GM23338 (cell line): Measurements from ENCODE around the gene ALKBH8. TPM values are rescaled to one million over a fixed set of nuclear protein-coding genes. Genes with fewer than 3 reads are reported as not detected.
"Not testable (repeated sequence)": the region's sequence is repeated elsewhere in the genome, so short reads cannot be mapped to it uniquely, and the experiment has no call there.

Experiments
- ATAC-seq: fragments of 200-7000 bp; cut with Tn5 transposase; 3 replicates; pipeline ENCODE4 v1.9.1; 2020
- DNase-seq: peaks from one replicate; pipeline ENCODE4 v3.0.0-alpha.2; 2015; ENCODE audit warnings: low spot score
- H2AFZ ChIP-seq: fragments of 200-600 bp; sonication (generic); 2 replicates; pipeline ENCODE4 v1.8.0; 2016; ENCODE audit warnings: antibody characterized with exemption, mild to moderate bottlenecking, moderate library complexity
- H3F3A ChIP-seq: fragments of 200-600 bp; sonication (generic); replicated peaks from 2 replicates; pipeline ENCODE4 v1.8.0; 2017; ENCODE audit warnings: antibody characterized with exemption, mixed run types, low read depth
- H3K27ac ChIP-seq: fragments of 200-600 bp; sonication (generic); 2 replicates; pipeline ENCODE4 v1.6.1; 2016; ENCODE audit warnings: low read depth
- H3K27me3 ChIP-seq: fragments of 200-600 bp; sonication (generic); 2 replicates; pipeline ENCODE4 v1.8.0; 2016; ENCODE audit warnings: mild to moderate bottlenecking, mixed run types, moderate library complexity; ENCODE audit not compliant: insufficient read depth
- H3K36me3 ChIP-seq: fragments of 200-600 bp; sonication (generic); 2 replicates; pipeline ENCODE4 v1.8.0; 2016; ENCODE audit warnings: mild to moderate bottlenecking; ENCODE audit not compliant: insufficient read depth
- H3K4me1 ChIP-seq: fragments of 200-600 bp; sonication (generic); 2 replicates; pipeline ENCODE4 v1.8.0; 2016; ENCODE audit warnings: mild to moderate bottlenecking, moderate library complexity; ENCODE audit not compliant: insufficient read depth
- H3K4me2 ChIP-seq: fragments of 200-600 bp; sonication (generic); 2 replicates; pipeline ENCODE4 v1.7.1; 2017; ENCODE audit warnings: mixed run types
- H3K4me3 ChIP-seq: fragments of 200-600 bp; sonication (generic); 2 replicates; pipeline ENCODE4 v1.6.1; 2016; ENCODE audit warnings: mixed run types
- H3K79me2 ChIP-seq: fragments of 200-600 bp; sonication (generic); replicated peaks from 2 replicates; pipeline ENCODE4 v1.8.0; 2017; ENCODE audit warnings: mild to moderate bottlenecking; ENCODE audit not compliant: insufficient read depth
- H3K9me2 ChIP-seq: fragments of 200-600 bp; sonication (generic); 2 replicates; pipeline ENCODE4 v1.8.0; 2017; ENCODE audit not compliant: insufficient read depth
- H4K20me1 ChIP-seq: fragments of 200-600 bp; sonication (generic); replicated peaks from 2 replicates; pipeline ENCODE4 v1.8.0; 2017; ENCODE audit warnings: mild to moderate bottlenecking; ENCODE audit not compliant: insufficient read depth
- H3K27ac Mint-ChIP-seq: 2 replicates; pipeline ENCODE4 v1.8.0; 2020; ENCODE audit warnings: inconsistent platforms, mild to moderate bottlenecking, moderate library complexity, mixed read lengths
- H3K27me3 Mint-ChIP-seq: 3 replicates; pipeline ENCODE4 v1.8.0; 2022; ENCODE audit warnings: low read depth, mild to moderate bottlenecking, moderate library complexity, mixed read lengths, inconsistent platforms; ENCODE audit not compliant: insufficient read depth, poor library complexity
- H3K36me3 Mint-ChIP-seq: 3 replicates; pipeline ENCODE4 v1.8.0; 2021; ENCODE audit warnings: low read depth, mild to moderate bottlenecking, inconsistent platforms, moderate library complexity, mixed read lengths
- H3K4me1 Mint-ChIP-seq: 3 replicates; pipeline ENCODE4 v1.8.0; 2020; ENCODE audit warnings: mild to moderate bottlenecking, inconsistent platforms, mixed read lengths
- H3K4me3 Mint-ChIP-seq: 3 replicates; pipeline ENCODE4 v1.8.0; 2021; ENCODE audit warnings: moderate library complexity, mild to moderate bottlenecking, inconsistent platforms, mixed read lengths
- H3K9me3 Mint-ChIP-seq: 3 replicates; pipeline ENCODE4 v1.8.0; 2020; ENCODE audit warnings: moderate library complexity, mild to moderate bottlenecking, inconsistent platforms, mixed read lengths
- ZNF331 ChIP-seq: fragments of 250-450 bp; sonication (Bioruptor Pico); IDR thresholded peaks from 2 replicates; pipeline ENCODE4 v1.5.0; 2020; ENCODE audit warnings: low read depth, mild to moderate bottlenecking, moderate library complexity
- polyA plus RNA-seq: library from polyadenylated mRNA; unstranded; fragments of >200 nt; fragmentation: Nextera tagmentation; extraction: Ambion mirVana; gene quantifications from 2 replicates; pipeline ENCODE4 v1.2.1, GENCODE V29; 2016
- total RNA-seq: library from RNA; depleted of rRNA; stranded (reverse); fragments of >200 nt; shearing (Covaris generic); gene quantifications from 2 replicates; pipeline ENCODE4 v1.2.3, GENCODE V29; 2014
- TF ChIP-seq, protein P1 (sequence below), 2 experiments: fragments of 200-600 bp in 1 of 2; sonication (generic) in 1 of 2; conservative IDR thresholded peaks; 2 replicates each; pipeline versions ENCODE4 v1.5.1 to v1.6.1; 2016 to 2017; ENCODE audit warnings: antibody characterized with exemption in 2 of 2, low read depth in 2 of 2, mild to moderate bottlenecking in 2 of 2, moderate library complexity in 1 of 2
- TF ChIP-seq, protein P2 (sequence below): fragments of 250-450 bp; sonication (Bioruptor Pico); IDR thresholded peaks from 2 replicates; pipeline ENCODE4 v1.5.0; 2020; ENCODE audit warnings: mild to moderate bottlenecking, moderate library complexity

Gene ALKBH8
- total and polyA plus RNA-seq, 2 experiments from 2014 or later, result 8.9 to 14.2 TPM

DNA sequence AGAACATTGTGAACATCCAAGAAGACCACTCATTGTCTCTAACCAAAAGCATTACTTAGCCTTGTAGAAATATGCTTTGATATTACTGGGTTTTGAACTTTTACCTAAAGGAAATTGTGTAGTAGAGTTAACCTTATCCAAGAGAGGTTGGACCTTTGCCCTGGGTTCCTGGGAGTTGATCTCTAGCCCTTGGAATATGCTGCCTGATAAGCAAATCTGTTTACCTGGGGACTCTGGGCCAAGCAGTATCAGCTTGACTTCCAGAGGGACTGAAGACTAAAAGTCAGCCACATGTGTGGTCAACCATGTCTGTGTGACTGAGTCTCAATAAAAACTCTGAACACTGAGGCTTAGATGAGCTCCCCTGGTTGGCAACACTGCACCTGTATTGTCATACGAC, 63.8 kb downstream of the ALKBH8 start (continued):
- TF ChIP-seq, protein P1, sequence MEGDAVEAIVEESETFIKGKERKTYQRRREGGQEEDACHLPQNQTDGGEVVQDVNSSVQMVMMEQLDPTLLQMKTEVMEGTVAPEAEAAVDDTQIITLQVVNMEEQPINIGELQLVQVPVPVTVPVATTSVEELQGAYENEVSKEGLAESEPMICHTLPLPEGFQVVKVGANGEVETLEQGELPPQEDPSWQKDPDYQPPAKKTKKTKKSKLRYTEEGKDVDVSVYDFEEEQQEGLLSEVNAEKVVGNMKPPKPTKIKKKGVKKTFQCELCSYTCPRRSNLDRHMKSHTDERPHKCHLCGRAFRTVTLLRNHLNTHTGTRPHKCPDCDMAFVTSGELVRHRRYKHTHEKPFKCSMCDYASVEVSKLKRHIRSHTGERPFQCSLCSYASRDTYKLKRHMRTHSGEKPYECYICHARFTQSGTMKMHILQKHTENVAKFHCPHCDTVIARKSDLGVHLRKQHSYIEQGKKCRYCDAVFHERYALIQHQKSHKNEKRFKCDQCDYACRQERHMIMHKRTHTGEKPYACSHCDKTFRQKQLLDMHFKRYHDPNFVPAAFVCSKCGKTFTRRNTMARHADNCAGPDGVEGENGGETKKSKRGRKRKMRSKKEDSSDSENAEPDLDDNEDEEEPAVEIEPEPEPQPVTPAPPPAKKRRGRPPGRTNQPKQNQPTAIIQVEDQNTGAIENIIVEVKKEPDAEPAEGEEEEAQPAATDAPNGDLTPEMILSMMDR (conservative IDR thresholded peaks at IDR 0.05; ENCODE audit: low read depth in 2 of 2), result no peak
- no peak for TF ChIP-seq ZNF331
- TF ChIP-seq, protein P2, sequence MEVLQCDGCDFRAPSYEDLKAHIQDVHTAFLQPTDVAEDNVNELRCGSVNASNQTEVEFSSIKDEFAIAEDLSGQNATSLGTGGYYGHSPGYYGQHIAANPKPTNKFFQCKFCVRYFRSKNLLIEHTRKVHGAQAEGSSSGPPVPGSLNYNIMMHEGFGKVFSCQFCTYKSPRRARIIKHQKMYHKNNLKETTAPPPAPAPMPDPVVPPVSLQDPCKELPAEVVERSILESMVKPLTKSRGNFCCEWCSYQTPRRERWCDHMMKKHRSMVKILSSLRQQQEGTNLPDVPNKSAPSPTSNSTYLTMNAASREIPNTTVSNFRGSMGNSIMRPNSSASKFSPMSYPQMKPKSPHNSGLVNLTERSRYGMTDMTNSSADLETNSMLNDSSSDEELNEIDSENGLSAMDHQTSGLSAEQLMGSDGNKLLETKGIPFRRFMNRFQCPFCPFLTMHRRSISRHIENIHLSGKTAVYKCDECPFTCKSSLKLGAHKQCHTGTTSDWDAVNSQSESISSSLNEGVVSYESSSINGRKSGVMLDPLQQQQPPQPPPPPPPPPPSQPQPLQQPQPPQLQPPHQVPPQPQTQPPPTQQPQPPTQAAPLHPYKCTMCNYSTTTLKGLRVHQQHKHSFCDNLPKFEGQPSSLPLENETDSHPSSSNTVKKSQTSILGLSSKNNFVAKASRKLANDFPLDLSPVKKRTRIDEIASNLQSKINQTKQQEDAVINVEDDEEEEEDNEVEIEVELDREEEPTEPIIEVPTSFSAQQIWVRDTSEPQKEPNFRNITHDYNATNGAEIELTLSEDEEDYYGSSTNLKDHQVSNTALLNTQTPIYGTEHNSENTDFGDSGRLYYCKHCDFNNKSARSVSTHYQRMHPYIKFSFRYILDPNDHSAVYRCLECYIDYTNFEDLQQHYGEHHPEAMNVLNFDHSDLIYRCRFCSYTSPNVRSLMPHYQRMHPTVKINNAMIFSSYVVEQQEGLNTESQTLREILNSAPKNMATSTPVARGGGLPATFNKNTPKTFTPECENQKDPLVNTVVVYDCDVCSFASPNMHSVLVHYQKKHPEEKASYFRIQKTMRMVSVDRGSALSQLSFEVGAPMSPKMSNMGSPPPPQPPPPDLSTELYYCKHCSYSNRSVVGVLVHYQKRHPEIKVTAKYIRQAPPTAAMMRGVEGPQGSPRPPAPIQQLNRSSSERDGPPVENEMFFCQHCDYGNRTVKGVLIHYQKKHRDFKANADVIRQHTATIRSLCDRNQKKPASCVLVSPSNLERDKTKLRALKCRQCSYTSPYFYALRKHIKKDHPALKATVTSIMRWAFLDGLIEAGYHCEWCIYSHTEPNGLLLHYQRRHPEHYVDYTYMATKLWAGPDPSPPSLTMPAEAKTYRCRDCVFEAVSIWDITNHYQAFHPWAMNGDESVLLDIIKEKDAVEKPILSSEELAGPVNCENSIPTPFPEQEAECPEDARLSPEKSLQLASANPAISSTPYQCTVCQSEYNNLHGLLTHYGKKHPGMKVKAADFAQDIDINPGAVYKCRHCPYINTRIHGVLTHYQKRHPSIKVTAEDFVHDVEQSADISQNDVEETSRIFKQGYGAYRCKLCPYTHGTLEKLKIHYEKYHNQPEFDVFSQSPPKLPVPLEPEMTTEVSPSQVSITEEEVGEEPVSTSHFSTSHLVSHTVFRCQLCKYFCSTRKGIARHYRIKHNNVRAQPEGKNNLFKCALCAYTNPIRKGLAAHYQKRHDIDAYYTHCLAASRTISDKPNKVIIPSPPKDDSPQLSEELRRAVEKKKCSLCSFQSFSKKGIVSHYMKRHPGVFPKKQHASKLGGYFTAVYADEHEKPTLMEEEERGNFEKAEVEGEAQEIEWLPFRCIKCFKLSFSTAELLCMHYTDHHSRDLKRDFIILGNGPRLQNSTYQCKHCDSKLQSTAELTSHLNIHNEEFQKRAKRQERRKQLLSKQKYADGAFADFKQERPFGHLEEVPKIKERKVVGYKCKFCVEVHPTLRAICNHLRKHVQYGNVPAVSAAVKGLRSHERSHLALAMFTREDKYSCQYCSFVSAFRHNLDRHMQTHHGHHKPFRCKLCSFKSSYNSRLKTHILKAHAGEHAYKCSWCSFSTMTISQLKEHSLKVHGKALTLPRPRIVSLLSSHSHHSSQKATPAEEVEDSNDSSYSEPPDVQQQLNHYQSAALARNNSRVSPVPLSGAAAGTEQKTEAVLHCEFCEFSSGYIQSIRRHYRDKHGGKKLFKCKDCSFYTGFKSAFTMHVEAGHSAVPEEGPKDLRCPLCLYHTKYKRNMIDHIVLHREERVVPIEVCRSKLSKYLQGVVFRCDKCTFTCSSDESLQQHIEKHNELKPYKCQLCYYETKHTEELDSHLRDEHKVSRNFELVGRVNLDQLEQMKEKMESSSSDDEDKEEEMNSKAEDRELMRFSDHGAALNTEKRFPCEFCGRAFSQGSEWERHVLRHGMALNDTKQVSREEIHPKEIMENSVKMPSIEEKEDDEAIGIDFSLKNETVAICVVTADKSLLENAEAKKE (CRISPR knock-in tag), result no peak

DNA sequence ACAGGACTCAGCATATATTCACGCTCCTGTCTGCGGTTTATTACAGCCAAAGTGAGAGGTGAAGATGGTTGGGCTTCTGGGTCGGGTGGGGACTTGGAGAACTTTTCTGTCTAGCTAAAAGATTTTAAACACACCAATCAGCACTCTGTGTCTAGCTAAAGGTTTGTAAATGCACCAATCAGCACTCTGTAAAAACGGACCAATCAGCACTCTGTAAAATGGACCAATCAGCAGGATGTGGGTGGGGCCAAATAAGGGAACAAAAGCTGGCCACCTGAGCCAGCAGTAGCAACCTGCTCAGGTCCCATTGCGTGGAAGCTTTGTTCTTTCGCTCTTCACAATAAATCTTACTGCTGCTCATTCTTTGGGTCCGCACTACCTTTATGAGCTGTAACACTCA, 68.2 kb downstream of the ALKBH8 start:
- H3K4me2 ChIP-seq, H3K36me3 ChIP-seq, H3K4me3 ChIP-seq, H3K4me3 Mint-ChIP-seq, H3K4me1 Mint-ChIP-seq, H3K27me3 ChIP-seq, H3K27me3 Mint-ChIP-seq, H3K9me2 ChIP-seq, H3K79me2 ChIP-seq, H4K20me1 ChIP-seq, DNase-seq, ATAC-seq, H3F3A ChIP-seq, H3K27ac Mint-ChIP-seq, H2AFZ ChIP-seq, H3K4me1 ChIP-seq, H3K27ac ChIP-seq: not testable (repeated sequence)
- Mint-ChIP-seq H3K9me3 (peaks cover 15% of the 10 kb centered on the region), H3K36me3 (peaks cover 22% of the 10 kb centered on the region)
